ENCODE results near the gene STK35.

STK35 gene

GRCh38 chr20:2136275-2136674 lies 34.6 kb downstream of the STK35 start:
- no peak for DNase-seq

GRCh38 chr20:2137552-2138201 lies 36.0 kb downstream of the STK35 start:
- no peak for DNase-seq

GRCh38 chr20:2138396-2138795 lies 36.8 kb downstream of the STK35 start:
- DNase-seq, result no peak

- no peak for DNase-seq
Measured at GRCh38 chr20:2139250-2139649, 37.6 kb downstream of the STK35 start.

GRCh38 chr20:2139736-2140135 lies 38.1 kb downstream of the STK35 start:
- no peak for DNase-seq

- no peak for DNase-seq
Measured at GRCh38 chr20:2140561-2140960, 38.9 kb downstream of the STK35 start.

- no peak for DNase-seq
Measured at GRCh38 chr20:2141600-2142575, 40.3 kb downstream of the STK35 start.

GRCh38 chr20:2142649-2143048 lies 41.0 kb downstream of the STK35 start:
- DNase-seq, result no peak

- DNase-seq, result no peak
Measured at GRCh38 chr20:2143594-2143993, 42.0 kb downstream of the STK35 start.

GRCh38 chr20:2144850-2145249 lies 43.2 kb downstream of the STK35 start:
- DNase-seq, result no peak

GRCh38 chr20:2145376-2145775 lies 43.7 kb downstream of the STK35 start:
- no peak for DNase-seq

- DNase-seq, result no peak
Measured at GRCh38 chr20:2146080-2146867, 44.6 kb downstream of the STK35 start.

GRCh38 chr20:2149507-2149906 lies 47.9 kb downstream of the STK35 start:
- DNase-seq, result no peak

GRCh38 chr20:2150660-2151059 lies 49.0 kb downstream of the STK35 start:
- DNase-seq, result no peak

GRCh38 chr20:2151858-2152281 lies 50.2 kb downstream of the STK35 start:
- DNase-seq, result no peak

GRCh38 chr20:2152317-2152716 lies 50.7 kb downstream of the STK35 start:
- DNase-seq, result no peak

- no peak for DNase-seq
Measured at GRCh38 chr20:2153326-2153725, 51.7 kb downstream of the STK35 start.

GRCh38 chr20:2156224-2156623 lies 54.6 kb downstream of the STK35 start:
- no peak for DNase-seq

GRCh38 chr20:2156666-2157624 lies 55.3 kb downstream of the STK35 start:
- DNase-seq, result no peak

GRCh38 chr20:2162125-2162822 lies 60.6 kb downstream of the STK35 start:
- no peak for DNase-seq

- DNase-seq, result no peak
Measured at GRCh38 chr20:2162823-2163166, 61.2 kb downstream of the STK35 start.

- no peak for DNase-seq
Measured at GRCh38 chr20:2163312-2163711, 61.7 kb downstream of the STK35 start.

All from activated CD4-positive, CD25-positive, alpha-beta regulatory T cell (primary cell).